NCI-H345 treated with DMSO at 0.1 percent for 48 hours (cell line): Measurements from ENCODE around the gene AP5Z1.

Experiments
- DNase-seq: peaks from one replicate; lab custom pipeline; 2025; ENCODE audit not compliant: unreplicated experiment; lab: John Stamatoyannopoulos, UW

Gene AP5Z1, protein sequence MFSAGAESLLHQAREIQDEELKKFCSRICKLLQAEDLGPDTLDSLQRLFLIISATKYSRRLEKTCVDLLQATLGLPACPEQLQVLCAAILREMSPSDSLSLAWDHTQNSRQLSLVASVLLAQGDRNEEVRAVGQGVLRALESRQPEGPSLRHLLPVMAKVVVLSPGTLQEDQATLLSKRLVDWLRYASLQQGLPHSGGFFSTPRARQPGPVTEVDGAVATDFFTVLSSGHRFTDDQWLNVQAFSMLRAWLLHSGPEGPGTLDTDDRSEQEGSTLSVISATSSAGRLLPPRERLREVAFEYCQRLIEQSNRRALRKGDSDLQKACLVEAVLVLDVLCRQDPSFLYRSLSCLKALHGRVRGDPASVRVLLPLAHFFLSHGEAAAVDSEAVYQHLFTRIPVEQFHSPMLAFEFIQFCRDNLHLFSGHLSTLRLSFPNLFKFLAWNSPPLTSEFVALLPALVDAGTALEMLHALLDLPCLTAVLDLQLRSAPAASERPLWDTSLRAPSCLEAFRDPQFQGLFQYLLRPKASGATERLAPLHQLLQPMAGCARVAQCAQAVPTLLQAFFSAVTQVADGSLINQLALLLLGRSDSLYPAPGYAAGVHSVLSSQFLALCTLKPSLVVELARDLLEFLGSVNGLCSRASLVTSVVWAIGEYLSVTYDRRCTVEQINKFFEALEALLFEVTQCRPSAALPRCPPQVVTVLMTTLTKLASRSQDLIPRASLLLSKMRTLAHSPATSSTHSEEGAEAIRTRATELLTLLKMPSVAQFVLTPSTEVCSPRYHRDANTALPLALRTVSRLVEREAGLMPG

DNA sequence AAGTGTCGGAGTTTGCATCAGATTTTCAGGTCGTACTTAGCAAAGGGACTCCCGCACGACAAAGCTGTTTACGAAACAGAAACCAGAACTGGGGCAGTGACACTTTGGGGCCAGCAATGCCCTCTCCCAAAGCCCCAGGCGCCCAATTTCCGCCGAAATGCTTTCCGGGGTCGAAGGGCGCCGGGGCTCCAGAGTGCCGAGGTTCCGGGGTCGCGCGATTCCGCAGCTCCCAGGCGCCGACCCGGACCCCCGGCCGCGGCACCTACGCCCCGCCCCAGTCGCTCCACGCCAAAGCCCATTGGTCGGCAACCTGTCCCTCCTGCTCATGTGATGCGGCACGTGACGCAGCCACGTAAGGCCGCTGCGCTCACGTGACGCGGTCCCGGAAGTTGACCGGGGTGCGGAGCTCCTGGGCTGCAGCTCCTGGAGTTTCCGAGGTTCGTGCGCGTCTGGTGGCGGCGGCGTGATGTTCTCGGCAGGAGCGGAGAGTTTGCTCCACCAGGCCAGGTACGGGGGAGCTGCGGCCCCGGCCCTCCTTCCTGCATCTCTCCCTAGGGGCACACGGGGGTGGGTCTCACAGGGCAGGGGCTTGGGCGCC is at the start of gene AP5Z1:
Gene AP5Z1, plus strand, starts transcription at position 374 of the 598 bp plus-strand sequence. Its CDS starts 93 bp downstream, at position 467.
- DNase-seq = peak; percentile 84

DNA sequence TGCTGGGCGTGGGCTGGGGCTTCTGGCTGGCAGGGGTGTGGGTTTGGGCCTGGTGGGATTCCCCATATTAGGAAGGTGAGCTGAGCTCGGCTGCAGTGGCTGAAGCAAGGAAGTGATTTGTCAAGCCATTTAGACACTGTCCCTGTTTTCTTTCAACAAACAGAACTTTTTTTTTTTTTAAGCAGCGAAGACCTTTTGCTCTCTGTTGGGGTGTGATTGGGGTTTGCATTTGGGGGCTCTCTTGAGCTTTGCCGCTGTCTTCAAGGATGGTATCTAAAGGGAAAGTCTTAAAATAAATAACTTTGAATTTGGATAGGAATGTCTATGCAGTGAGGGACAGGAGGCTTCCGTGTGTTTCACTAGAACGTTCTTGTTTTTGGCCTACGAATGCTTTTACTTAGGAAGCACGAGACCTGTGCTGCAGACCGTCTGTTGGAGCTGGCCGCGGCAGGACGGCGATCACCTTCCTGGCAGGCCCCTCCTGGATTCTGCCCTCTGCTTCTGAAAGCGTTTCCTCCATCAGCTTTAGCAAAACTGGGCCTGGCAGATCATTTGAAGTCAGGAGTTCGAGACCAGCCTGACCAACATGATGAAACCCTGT is 49.5 kb upstream of the AP5Z1 start:
- DNase-seq = no peak

DNA sequence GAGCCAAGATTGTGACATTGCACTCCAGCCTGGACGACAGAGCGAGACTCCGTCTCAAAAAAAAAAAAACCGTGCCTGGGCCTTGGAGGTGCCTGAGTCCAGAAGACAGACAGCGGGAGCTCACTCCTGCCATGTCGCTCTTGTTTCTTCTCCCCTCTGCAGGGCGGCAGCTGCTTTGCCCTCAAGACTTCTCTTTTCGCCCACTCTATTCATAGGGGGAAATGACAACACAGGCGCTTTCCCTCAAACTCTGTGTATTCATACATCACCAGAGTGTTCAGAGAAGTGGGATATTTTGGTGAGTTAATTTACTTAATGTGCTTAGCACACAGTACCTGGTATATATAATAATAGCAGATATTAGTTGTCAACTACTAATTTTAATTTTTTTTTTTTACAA is 48.9 kb upstream of the AP5Z1 start:
- no peak for DNase-seq

DNA sequence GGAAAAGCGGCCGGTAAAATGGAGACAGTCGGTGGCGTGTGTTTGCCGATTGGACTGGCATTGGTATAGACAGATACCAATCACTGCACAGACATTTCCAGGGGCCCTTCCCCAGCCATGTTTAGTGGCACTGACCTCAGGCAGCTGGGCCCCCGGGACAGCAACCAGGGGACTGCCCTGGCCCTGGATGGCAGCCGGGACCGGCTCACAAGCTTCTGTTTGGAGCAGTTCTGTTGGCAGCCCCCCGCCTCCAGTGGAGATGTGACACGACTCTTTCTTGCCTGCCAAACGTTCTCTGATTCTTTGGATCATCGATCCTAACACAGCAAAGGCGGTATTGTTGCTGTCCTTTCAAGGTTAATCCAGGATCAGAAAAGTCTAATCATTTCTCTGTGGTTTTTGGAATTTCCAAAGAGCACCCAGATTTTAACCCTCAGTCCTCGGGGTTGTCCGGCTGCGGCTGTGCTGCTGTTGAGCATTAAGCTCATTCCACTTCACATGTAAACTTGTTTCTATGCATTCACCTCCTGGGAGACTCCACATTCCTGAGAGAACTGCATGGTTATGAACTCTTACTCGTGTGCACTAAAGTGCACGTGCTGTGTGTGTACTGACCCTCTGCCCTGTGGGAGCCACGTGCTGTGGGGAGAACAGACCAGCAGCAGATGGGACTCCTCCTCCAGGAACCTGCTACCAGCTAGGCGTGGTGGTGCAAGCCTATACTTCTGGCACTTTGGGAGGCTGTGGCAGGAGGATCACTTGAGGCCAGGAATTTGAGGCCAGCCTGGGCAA is 47.3 kb upstream of the AP5Z1 start:
- no peak for DNase-seq

DNA sequence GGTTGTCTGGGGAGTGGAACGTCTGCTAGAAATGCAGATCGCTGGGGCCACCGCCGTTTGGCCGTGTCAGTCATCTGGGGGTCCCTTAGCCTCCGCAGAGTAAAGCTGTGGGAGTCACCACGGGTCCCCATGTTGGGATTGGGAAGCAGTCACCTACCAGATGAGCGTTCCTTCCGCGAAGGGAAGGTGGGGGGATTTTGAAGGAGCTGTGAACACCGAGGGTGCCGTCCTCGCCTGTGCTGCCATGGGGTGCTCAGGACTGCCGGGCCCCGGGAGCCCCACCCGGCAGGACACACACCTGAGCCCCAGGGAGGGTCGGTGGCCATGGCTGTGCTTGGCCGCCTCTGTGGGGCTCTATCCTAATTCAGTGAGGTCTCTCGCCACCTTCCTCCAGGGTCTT is 46.2 kb upstream of the AP5Z1 start:
- DNase-seq = no peak

DNA sequence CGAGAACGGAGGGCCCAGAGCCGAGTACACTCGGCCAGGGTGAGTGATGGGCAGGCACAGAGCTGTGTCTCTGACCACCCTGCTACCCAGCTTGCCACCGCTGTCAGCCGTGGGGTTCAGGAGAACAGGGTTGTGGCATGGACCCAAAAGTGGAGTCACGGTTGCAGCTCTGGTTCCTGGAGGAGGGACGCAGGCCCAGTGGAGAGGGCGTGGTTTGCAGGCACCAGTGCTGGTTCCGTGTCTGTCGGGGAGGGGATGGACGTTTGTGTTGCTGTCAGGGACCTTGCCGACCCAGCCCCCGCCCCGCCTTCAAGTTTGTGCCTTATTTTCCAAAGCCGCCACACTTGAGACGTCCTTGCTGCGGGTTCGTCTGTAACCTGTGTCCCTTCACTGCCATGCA is 45.1 kb upstream of the AP5Z1 start:
- no peak for DNase-seq

DNA sequence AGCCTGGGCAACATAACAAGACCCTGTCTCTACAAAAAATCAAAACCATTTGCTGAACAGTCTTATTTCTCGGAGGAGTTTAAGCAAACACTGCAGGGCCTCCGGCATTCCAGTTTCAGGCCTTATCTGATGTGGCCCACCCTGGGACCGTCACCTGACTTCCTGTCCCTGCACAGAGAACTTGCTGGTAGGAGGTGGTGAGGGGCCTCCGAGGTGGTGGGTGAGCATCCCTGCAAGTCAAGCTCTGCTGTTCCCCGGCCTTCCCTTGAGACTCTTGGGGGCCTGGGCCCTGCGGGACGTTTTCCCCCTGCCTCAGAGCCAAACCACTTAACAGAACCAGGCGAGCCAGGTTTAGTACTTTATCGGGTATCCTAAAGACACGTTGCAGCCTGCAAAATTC is 44.5 kb upstream of the AP5Z1 start:
- DNase-seq = no peak

DNA sequence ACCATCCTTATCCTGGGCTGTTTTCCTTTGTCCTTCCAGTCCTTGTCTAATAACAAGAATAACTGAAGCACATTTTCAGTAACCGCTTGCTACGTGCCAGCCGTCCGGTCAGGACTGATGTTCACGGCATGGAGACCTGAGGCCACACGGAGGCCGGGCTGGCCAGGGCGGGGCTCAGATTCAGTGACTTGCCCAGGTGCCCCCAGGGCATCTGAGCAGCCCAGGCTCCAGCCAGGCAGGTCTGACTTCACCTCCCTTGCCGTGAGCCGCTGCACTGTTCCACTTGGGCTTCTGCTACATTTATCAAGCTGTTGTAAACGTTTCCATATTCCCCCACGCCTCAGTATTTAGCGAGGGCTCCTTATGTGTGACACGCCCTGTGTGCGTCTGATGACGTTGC is 43.6 kb upstream of the AP5Z1 start:
- no peak for DNase-seq

DNA sequence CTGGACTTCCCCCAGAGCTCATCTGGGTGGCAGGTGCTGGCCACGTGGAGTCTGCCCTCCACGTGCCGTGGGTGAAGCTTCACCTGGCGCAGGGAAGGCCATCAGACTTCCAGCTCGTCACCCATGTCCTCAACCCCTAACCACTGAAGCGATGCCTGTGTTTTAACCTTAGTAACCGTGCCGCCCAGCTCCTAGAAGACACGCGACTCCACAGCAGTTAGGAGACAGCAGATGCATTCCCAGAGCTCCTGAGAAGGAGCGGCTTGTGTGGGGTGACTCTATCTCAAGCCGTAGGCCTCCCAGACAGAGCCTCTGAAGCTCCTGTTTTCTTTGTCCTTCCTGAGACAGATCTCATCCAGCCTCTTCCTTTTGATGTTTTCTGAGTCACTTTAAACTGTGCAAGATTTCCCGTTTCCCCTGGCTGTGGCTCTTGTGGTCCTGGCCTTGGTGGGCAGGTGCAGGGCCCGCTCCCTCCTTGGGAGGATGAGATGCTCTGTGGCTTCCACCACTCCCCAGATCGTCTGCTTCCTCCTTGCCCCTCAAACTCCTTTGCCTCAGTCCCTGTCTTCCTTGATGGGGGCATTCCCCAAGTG is 41.4 kb upstream of the AP5Z1 start:
- DNase-seq = no peak

DNA sequence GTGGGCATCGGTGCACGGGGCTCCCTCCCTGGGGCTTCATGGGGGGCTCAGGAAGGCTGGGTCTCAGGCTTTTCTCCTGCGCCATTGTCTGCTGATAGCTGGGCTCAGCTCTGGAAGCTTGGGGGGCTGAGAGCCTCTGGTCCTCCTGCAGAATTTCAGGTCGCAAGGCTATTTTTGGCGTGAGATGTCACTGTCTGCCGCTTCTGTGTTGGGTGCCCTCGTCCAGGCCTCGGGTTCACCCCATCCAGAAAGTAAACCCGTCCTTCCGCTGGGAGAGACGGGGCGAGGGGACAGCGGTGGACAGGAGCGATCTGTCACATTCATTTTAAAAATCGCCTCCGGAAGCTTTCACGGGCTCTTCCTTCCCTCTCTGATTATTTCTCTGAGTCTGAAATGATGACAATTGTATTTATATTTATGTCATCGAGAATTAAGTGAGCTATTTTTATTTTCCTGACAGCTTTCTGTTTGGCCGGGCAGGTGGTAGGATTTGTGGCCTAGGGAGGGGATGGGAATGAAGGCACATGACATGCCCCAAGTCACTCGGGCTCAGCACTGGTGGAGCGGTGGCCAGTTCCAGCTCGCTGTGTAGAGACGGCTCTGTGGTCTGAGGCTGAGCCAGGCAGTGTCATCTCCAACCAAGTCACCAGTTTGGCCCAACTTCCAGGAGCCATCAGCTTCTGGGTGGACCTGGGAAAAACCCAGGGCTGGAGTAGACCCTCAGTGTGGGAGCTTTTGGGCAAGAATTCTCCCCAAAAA is 40.7 kb upstream of the AP5Z1 start:
- no peak for DNase-seq

DNA sequence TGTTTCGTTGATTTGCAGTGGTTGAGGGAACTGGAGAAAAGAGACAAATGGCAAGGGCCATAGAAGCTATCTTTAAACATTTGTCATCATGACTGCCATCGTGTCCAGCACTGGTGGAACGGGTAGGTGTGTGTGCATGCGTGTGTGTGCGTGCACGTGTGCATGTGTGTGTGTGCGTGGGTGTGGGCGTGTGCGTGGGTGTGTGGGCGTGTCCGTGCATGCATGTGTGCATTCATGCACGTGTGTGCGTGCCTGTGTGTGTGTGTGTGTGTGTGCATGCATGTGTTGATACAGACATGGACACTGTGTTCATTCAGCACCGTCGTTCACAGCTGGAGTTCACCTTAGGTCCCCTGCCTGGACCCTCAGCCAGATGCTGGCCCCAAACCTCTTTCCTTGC is 38.1 kb upstream of the AP5Z1 start:
- DNase-seq = no peak

DNA sequence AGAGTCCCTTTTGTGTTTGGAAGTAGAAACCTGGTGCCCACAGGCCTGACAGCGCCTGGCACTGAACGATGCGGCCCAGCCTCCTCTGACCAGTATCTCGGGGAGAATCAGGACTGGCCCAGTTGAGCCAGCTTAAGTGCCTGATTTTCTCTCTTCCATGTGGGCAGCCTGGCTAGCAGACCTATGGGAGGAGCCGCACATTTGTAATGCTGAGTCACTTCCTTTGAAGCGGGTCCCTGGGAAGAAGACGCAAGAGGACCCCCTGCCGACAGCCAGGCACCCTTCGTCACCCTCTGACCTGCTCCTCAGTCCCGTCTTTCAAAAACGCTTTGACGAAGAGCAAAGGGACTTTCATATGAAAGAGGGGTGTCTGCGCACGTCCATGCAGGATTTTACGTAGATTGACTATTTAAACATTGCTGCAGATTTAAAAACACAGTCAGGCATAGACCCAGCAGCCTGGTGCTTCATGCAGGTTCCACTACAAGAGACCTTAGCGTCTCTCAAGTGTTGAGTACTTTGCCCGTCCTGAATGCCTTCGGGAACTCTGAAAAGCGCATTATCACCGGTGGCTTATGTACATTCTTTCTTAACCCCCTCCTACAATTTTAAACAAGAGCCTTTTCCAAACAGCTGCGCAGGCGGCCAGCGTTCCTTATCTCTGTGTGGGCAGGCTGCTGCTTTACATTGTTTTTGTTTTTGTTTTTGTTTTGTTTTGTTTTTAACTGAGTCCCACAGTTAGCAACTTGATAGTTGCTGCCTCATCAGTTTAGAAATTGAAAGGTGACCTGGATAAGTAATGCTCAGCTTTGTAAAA is 36.5 kb upstream of the AP5Z1 start:
- no peak for DNase-seq

DNA sequence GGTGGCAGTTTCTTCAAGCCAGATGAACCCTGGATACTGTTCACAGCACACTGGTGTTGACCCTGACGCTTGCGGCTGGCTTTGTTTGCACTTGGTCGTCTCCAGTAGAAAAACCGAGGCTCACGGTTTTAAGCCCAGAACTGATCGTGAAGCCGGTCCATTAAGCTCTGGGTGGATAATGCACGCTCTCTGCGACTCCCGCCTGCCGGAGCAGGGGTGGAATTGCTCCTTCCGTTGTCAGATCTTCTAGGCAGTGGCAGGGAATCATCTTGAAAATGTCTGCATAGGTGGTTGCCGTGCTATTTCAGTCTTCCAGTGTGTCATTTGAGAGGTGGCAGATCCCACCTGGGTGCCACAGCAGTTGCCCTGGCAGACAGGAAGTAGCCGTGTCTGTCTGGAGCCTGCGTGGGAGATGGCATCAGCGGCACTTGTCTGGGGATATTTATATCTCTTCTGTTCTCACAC is 35.9 kb upstream of the AP5Z1 start:
- no peak for DNase-seq

DNA sequence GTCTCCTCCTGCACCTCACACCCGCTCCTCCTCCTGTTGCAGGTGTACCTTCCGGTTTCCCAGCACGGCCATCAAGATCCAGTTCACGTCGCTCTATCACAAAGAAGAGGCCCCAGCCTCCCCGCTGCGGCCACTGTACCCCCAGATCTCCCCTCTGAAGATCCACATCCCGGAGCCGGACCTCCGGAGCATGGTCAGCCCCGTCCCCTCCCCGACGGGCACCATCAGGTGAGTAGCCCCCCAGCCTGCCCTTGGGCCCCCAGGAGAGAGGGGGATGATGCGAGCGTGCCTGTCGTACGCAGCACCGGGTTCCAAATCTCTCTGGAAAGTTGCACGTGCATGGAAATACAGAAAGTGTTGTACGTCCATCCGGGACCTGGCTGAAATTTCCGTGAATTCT is 34.6 kb upstream of the AP5Z1 start:
- DNase-seq = no peak

DNA sequence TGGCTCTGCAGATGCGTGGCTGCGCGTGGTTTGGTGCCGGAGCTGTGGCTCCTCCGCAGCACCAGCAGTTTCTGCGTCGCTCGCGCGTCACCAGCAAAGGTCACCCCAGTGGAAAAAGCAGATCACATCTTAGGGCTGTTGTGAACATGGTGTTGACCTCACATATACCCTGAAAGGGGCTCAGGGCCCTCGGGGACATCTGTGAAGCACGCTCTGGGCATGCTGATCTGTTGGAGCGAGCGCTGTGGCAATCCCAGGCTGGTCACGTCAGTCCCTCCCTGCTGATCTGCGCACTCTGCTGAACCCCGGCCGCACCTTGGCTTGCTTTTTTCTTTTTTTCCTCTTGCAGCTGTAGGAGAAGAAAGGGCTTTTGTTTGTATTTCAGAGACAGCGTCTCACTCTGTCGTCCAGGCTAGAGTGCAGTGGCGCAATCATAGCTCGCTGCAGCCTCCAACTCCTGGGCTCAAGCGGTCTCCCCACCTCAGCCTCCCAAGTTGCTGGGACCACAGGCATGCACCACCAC is 33.3 kb upstream of the AP5Z1 start:
- no peak for DNase-seq

DNA sequence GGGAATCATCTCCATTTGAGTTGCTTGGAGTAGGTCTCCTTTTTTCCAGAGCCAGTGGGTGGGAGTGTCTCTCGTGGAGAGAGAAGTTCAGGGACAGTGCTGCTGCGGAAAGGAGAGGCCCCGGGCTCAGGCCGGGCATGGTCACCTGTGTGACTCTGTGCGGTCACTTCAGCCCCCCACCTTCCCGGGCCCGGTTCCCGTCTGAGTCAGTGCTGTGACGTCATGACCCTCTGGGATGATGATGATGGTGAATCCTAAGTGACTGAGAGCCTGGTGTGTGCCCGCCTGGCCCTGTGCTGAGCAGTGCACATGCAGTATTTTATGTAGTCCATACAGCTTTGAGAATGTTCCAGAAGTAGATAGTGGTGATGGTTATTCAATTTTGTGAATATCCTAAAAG is 32.6 kb upstream of the AP5Z1 start:
- DNase-seq = no peak

DNA sequence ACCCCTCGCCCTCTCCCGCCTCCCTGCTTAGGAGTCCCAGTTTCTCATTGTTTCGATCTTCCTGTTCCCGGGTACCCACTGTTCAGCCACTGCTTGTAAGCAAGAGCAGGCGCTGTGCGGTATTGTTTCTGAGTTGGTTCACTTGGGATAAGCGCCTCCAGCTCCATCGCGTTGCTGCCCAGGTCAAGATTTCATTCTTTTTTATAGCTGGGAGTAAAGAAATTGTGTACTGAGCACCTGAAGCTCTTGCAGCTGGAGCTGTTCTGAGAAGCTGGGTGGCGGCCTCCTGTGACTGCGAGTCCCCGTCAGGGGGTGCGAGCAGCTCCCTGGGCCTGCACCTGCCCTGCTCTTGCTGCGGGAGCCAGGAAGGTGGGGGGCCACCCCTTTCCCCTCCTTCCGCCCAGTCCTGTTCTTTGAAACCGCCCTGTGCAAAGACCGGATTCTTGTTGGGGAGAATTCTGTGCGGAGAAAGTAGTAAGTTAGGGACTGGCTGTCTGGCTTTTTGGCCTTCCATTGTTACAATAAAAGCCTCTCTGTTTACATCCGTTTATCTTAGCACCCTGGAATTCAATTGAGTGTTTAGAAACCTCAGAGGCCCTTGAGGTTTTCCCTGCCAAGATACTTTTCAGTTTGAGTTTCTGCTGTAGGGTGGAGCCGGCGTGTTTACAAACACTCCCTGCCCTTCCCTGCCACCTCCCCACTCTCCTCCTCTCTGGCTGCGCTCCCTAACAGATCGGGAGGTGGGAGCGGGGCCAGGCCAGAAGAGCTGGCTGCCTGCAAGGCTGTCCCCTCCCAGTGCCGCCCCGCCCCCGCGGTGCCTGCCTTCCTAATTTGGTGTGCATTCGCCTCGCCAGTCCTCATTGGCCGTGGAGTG is 30.8 kb upstream of the AP5Z1 start:
- peak; percentile 72 for DNase-seq
